Measurements from ENCODE around the gene GPN3.
A peak's percentile ranks its signal among the peaks of the same experiment; 100 is the strongest.
"Not testable (repeated sequence)": the region's sequence is repeated elsewhere in the genome, so short reads cannot be mapped to it uniquely, and the experiment has no call there.

Gene GPN3

GRCh38 chr12:110468214-110469048 is at the start of gene GPN3, which contains the start of gene FAM216A:
Gene GPN3, minus strand, starts transcription at chr12:110468257. Its CDS starts 54 bp downstream, at chr12:110468203.
Gene FAM216A, plus strand, starts transcription at chr12:110468845. Its CDS starts 31 bp downstream, at chr12:110468876.
- H3K27ac Mint-ChIP-seq: peak within 1 kb of the TSS; percentile 96
- H3K9me3 Mint-ChIP-seq: no peaks in the 10 kb centered on the region
- peaks cover 46% of the 10 kb centered on the region for H3K4me1 Mint-ChIP-seq (ENCODE audit: low read depth)
- peak; percentile 95 for DNase-seq
- H3K27me3 Mint-ChIP-seq: no peaks in the 10 kb centered on the region
- peak within 1 kb of the TSS; percentile 94 for H3K4me3 Mint-ChIP-seq
- H3K36me3 Mint-ChIP-seq (ENCODE audit: low read depth): peaks cover 66% of the 10 kb centered on the region

GRCh38 chr12:110516995-110517394 is 48.9 kb upstream of the GPN3 start:
- Mint-ChIP-seq H3K27ac (no peak overlapping the region), H3K4me3 (no peak overlapping the region), H3K4me1 (ENCODE audit: low read depth) (peaks cover 12% of the 10 kb centered on the region), H3K9me3 (no peaks in the 10 kb centered on the region), H3K36me3 (ENCODE audit: low read depth) (no peaks in the 10 kb centered on the region), H3K27me3 (no peaks in the 10 kb centered on the region)
- DNase-seq: no peak

- Mint-ChIP-seq H3K4me3 (no peak overlapping the region), H3K4me1 (ENCODE audit: low read depth) (peaks cover 1% of the 10 kb centered on the region), H3K27ac (no peak overlapping the region), H3K36me3 (ENCODE audit: low read depth) (no peaks in the 10 kb centered on the region), H3K9me3 (no peaks in the 10 kb centered on the region), H3K27me3 (no peaks in the 10 kb centered on the region)
- DNase-seq: no peak
These were observed 46.3 kb upstream of the GPN3 start for GRCh38 chr12:110514363-110514762.

GRCh38 chr12:110513842-110514241 is 45.8 kb upstream of the GPN3 start:
- no peaks in the 10 kb centered on the region for H3K27me3 Mint-ChIP-seq
- peaks cover 1% of the 10 kb centered on the region for H3K4me1 Mint-ChIP-seq (ENCODE audit: low read depth)
- H3K4me3 Mint-ChIP-seq: no peak overlapping the region
- no peaks in the 10 kb centered on the region for H3K36me3 Mint-ChIP-seq (ENCODE audit: low read depth)
- no peaks in the 10 kb centered on the region for H3K9me3 Mint-ChIP-seq
- no peak overlapping the region for H3K27ac Mint-ChIP-seq
- no peak for DNase-seq

GRCh38 chr12:110508071-110508586 is 40.1 kb upstream of the GPN3 start:
- Mint-ChIP-seq H3K4me3 (no peak overlapping the region), H3K36me3 (ENCODE audit: low read depth) (peaks cover 2% of the 10 kb centered on the region), H3K9me3 (no peaks in the 10 kb centered on the region), H3K27me3 (no peaks in the 10 kb centered on the region), H3K4me1 (ENCODE audit: low read depth) (peaks cover 2% of the 10 kb centered on the region), H3K27ac (no peak overlapping the region)
- DNase-seq: no peak

- Mint-ChIP-seq H3K36me3 (ENCODE audit: low read depth) (peaks cover 25% of the 10 kb centered on the region), H3K4me1 (ENCODE audit: low read depth) (peaks cover 21% of the 10 kb centered on the region), H3K9me3 (peaks cover 8% of the 10 kb centered on the region)
These were observed 37.3 kb upstream of the GPN3 start for GRCh38 chr12:110505332-110505731.

GRCh38 chr12:110503432-110503831 is 35.4 kb upstream of the GPN3 start:
- Mint-ChIP-seq H3K36me3 (ENCODE audit: low read depth) (peaks cover 42% of the 10 kb centered on the region), H3K27me3 (no peaks in the 10 kb centered on the region), H3K4me3 (no peak overlapping the region), H3K4me1 (ENCODE audit: low read depth) (peaks cover 37% of the 10 kb centered on the region), H3K9me3 (peaks cover 8% of the 10 kb centered on the region), H3K27ac (no peak overlapping the region)
- no peak for DNase-seq

More at GRCh38 chr12:110505332-110505731, 37.3 kb upstream of the GPN3 start:
- DNase-seq: no peak
- Mint-ChIP-seq H3K27me3 (no peaks in the 10 kb centered on the region), H3K4me3 (no peak overlapping the region), H3K27ac (no peak overlapping the region)

GRCh38 chr12:110501752-110502738 is 34.0 kb upstream of the GPN3 start, which contains the start of the genes RAD9B and VPS29:
Gene RAD9B, plus strand, starts transcription at chr12:110502331. Its CDS starts 7 bp downstream, at chr12:110502338.
Gene VPS29, minus strand, starts transcription at chr12:110502111. Its CDS starts 60 bp downstream, at chr12:110502051.
- H3K4me1 Mint-ChIP-seq (ENCODE audit: low read depth): peaks cover 39% of the 10 kb centered on the region
- DNase-seq: peak; percentile 97
- H3K27me3 Mint-ChIP-seq: no peaks in the 10 kb centered on the region
- peaks cover 8% of the 10 kb centered on the region for H3K9me3 Mint-ChIP-seq
- peaks cover 49% of the 10 kb centered on the region for H3K36me3 Mint-ChIP-seq (ENCODE audit: low read depth)
- H3K4me3 Mint-ChIP-seq: peak within 1 kb of the TSS; percentile 96
- peak within 1 kb of the TSS; percentile 98 for H3K27ac Mint-ChIP-seq

GRCh38 chr12:110501399-110501751 is 33.3 kb upstream of the GPN3 start:
- Mint-ChIP-seq H3K4me3 (peak overlapping the region; percentile 96), H3K9me3 (peaks cover 8% of the 10 kb centered on the region), H3K27ac (peak overlapping the region; percentile 98), H3K4me1 (ENCODE audit: low read depth) (peaks cover 41% of the 10 kb centered on the region), H3K36me3 (ENCODE audit: low read depth) (peaks cover 55% of the 10 kb centered on the region), H3K27me3 (no peaks in the 10 kb centered on the region)
- DNase-seq: no peak

- Mint-ChIP-seq H3K36me3 (ENCODE audit: low read depth) (peaks cover 75% of the 10 kb centered on the region), H3K4me3 (peak overlapping the region; percentile 41), H3K9me3 (peaks cover 8% of the 10 kb centered on the region), H3K4me1 (ENCODE audit: low read depth) (peaks cover 41% of the 10 kb centered on the region), H3K27me3 (no peaks in the 10 kb centered on the region), H3K27ac (peak overlapping the region; percentile 70)
- no peak for DNase-seq
These were observed 31.1 kb upstream of the GPN3 start for GRCh38 chr12:110498984-110499706.

- Mint-ChIP-seq H3K27ac (no peak overlapping the region), H3K9me3 (no peaks in the 10 kb centered on the region), H3K36me3 (ENCODE audit: low read depth) (peaks cover 66% of the 10 kb centered on the region), H3K4me1 (ENCODE audit: low read depth) (peaks cover 12% of the 10 kb centered on the region), H3K27me3 (no peaks in the 10 kb centered on the region), H3K4me3 (no peak overlapping the region)
- DNase-seq: no peak
These were observed 7.4 kb upstream of the GPN3 start for GRCh38 chr12:110475426-110475825.

- Mint-ChIP-seq H3K4me3 (peak overlapping the region; percentile 94), H3K27me3 (no peaks in the 10 kb centered on the region), H3K36me3 (ENCODE audit: low read depth) (peaks cover 67% of the 10 kb centered on the region), H3K9me3 (no peaks in the 10 kb centered on the region), H3K27ac (peak overlapping the region; percentile 96), H3K4me1 (ENCODE audit: low read depth) (peaks cover 46% of the 10 kb centered on the region)
- no peak for DNase-seq
These were observed 227 bp downstream of the GPN3 start for GRCh38 chr12:110467847-110468213.

- no peak for DNase-seq
- Mint-ChIP-seq H3K36me3 (ENCODE audit: low read depth) (peaks cover 70% of the 10 kb centered on the region), H3K4me1 (ENCODE audit: low read depth) (peaks cover 50% of the 10 kb centered on the region), H3K9me3 (no peaks in the 10 kb centered on the region), H3K27me3 (no peaks in the 10 kb centered on the region), H3K27ac (peak overlapping the region; percentile 71), H3K4me3 (peak overlapping the region; percentile 94)
These were observed 1.3 kb downstream of the GPN3 start for GRCh38 chr12:110466791-110467190.

- H3K4me3 Mint-ChIP-seq, DNase-seq, H3K9me3 Mint-ChIP-seq, H3K27ac Mint-ChIP-seq, H3K27me3 Mint-ChIP-seq: not testable (repeated sequence)
- Mint-ChIP-seq H3K4me1 (ENCODE audit: low read depth) (peaks cover 45% of the 10 kb centered on the region), H3K36me3 (ENCODE audit: low read depth) (peaks cover 72% of the 10 kb centered on the region)
These were observed 2.3 kb downstream of the GPN3 start for GRCh38 chr12:110465765-110466164.

Data from activated T-cell treated with anti-CD3 and anti-CD28 coated beads, Interleukin-2, amount 50 U/mL, for 24 hours (primary cell).